GM23338 (cell line): ENCODE results near the gene CCDC92B.

Experiments used
- CREB1 ChIP-seq: fragments of 250-450 bp; sonication (Bioruptor Pico); IDR thresholded peaks from 2 replicates; pipeline ENCODE4 v1.5.0; 2020; ENCODE audit warnings: low read depth, mild to moderate bottlenecking, moderate library complexity
- EZH2 ChIP-seq: fragments of 200-600 bp; sonication (generic); IDR thresholded peaks from one replicate; pipeline ENCODE4 v1.8.0; 2017; ENCODE audit warnings: antibody characterized with exemption, mild to moderate bottlenecking, low read depth; ENCODE audit not compliant: unreplicated experiment
- EZH2phosphoT487 ChIP-seq: fragments of 200-600 bp; sonication (generic); IDR thresholded peaks from one replicate; pipeline ENCODE4 v1.8.1; 2018; ENCODE audit warnings: antibody characterized with exemption; ENCODE audit not compliant: unreplicated experiment
- POLR2AphosphoS5 ChIP-seq: IDR thresholded peaks from 2 replicates; pipeline ENCODE4 v1.6.1; 2016; ENCODE audit warnings: antibody characterized with exemption, low read depth
- REST ChIP-seq: IDR thresholded peaks from one replicate; pipeline ENCODE4 v1.6.1; 2018; ENCODE audit warnings: antibody characterized with exemption; ENCODE audit not compliant: unreplicated experiment
- TF ChIP-seq, protein P1 (sequence below), 2 experiments: fragments of 200-600 bp in 1 of 2; sonication (generic) in 1 of 2; conservative IDR thresholded peaks; 2 replicates each; pipeline versions ENCODE4 v1.5.1 to v1.6.1; 2016 to 2017; ENCODE audit warnings: antibody characterized with exemption in 2 of 2, low read depth in 2 of 2, mild to moderate bottlenecking in 2 of 2, moderate library complexity in 1 of 2

DNA sequence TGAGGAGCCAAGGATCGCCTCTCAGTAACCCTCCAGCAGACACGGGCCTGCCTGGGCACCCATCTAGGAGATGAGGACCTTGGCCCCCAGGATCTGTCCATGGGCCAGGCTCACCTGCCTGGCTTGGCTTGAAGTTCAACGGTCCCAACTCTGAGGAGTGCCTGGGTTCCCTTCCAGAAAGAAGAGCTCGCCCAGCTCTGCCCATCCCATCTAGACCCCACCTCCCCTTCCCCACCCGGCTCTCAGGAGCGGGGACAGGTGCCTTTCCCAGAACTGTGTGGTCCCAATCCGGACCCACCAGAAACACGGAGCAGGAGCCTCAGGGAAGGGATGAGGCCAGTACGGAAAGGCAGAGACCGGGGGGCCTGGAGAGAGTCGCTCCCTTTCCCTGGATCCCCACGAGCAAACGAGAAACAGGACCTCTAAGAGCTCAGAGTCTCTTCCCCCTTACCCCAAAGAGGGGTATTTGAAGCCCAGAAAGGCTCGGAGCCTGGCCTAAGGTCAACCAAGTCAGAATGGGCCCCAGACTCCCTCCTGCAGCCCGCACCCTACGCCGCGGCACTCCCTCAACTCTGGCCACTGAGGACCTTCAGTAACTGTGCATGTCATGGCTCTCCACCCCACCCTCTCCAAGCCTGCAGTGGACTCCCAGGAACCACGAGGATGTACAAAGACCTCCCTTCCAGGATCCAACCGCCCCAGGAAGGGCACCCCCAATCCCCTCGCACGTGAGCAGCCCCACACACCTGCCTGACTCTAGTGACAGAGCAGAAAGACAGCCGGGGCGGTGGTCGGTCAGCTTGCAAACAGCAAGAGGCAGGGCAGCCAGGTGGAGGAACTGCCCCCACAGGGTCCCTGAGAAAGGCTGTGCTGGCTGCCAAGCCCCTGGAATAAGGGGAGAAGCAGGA lies 43.3 kb downstream of the CCDC92B start:
- TF ChIP-seq EZH2phosphoT487 (no peak), EZH2 (no peak), REST (no peak), POLR2AphosphoS5 (no peak), CREB1 (CRISPR knock-in tag) (no peak)
- TF ChIP-seq, protein P1, sequence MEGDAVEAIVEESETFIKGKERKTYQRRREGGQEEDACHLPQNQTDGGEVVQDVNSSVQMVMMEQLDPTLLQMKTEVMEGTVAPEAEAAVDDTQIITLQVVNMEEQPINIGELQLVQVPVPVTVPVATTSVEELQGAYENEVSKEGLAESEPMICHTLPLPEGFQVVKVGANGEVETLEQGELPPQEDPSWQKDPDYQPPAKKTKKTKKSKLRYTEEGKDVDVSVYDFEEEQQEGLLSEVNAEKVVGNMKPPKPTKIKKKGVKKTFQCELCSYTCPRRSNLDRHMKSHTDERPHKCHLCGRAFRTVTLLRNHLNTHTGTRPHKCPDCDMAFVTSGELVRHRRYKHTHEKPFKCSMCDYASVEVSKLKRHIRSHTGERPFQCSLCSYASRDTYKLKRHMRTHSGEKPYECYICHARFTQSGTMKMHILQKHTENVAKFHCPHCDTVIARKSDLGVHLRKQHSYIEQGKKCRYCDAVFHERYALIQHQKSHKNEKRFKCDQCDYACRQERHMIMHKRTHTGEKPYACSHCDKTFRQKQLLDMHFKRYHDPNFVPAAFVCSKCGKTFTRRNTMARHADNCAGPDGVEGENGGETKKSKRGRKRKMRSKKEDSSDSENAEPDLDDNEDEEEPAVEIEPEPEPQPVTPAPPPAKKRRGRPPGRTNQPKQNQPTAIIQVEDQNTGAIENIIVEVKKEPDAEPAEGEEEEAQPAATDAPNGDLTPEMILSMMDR (conservative IDR thresholded peaks at IDR 0.05; ENCODE audit: low read depth in 2 of 2), result no peak
